Activated CD8-positive, alpha-beta T cell treated with anti-CD3 and anti-CD28 coated beads, Interleukin-2, amount 10 ng/mL, durations not matched to agents 7 days and 5 days (primary cell): ENCODE measurements around the gene RUVBL2. TPM values are rescaled to one million over a fixed set of nuclear protein-coding genes. Genes with fewer than 3 reads are reported as not detected.

Source experiments
- ATAC-seq: fragments of 150-1000 bp; cut with Tn5 transposase; one replicate; pipeline ENCODE4 v1.10.0; 2021; ENCODE audit warnings: moderate library complexity
- CTCF ChIA-PET: fragments of 350-600 bp; sonication (Branson Sonifier 250); formaldehyde crosslinking; loops from one replicate; lab custom pipeline; 2021; ENCODE audit warnings: antibody characterized with exemption; lab: Charles Lee
- POLR2A ChIA-PET: fragments of 350-600 bp; sonication (Branson Sonifier 250); formaldehyde crosslinking; loops from one replicate; lab custom pipeline; 2021; ENCODE audit warnings: antibody characterized with exemption; lab: Charles Lee
- DNase-seq: peaks from one replicate; pipeline ENCODE4 v3.0.0-alpha.2; 2020
- H3K27ac Mint-ChIP-seq: one replicate; pipeline ENCODE4 v1.8.0; 2021; ENCODE audit warnings: mild to moderate bottlenecking, mixed read lengths
- H3K27me3 Mint-ChIP-seq: one replicate; pipeline ENCODE4 v1.8.0; 2021; ENCODE audit warnings: low read depth, mixed read lengths
- H3K36me3 Mint-ChIP-seq: one replicate; pipeline ENCODE4 v1.8.0; 2021; ENCODE audit warnings: low read depth, mixed read lengths
- H3K4me1 Mint-ChIP-seq: one replicate; pipeline ENCODE4 v1.8.0; 2021; ENCODE audit warnings: low read depth, mixed read lengths
- H3K4me3 Mint-ChIP-seq: one replicate; pipeline ENCODE4 v1.8.0; 2021; ENCODE audit warnings: mild to moderate bottlenecking, mixed read lengths
- H3K9me3 Mint-ChIP-seq: one replicate; pipeline ENCODE4 v1.8.0; 2022; ENCODE audit warnings: mixed read lengths; ENCODE audit not compliant: insufficient read depth
- total RNA-seq, 2 experiments: library from RNA; stranded (reverse); gene quantifications; one replicate each; pipeline ENCODE4 v1.2.3, GENCODE V29; 2021

The RUVBL2 gene
- 100 to 1,000 TPM; 105 to 106 TPM for total RNA-seq

DNA sequence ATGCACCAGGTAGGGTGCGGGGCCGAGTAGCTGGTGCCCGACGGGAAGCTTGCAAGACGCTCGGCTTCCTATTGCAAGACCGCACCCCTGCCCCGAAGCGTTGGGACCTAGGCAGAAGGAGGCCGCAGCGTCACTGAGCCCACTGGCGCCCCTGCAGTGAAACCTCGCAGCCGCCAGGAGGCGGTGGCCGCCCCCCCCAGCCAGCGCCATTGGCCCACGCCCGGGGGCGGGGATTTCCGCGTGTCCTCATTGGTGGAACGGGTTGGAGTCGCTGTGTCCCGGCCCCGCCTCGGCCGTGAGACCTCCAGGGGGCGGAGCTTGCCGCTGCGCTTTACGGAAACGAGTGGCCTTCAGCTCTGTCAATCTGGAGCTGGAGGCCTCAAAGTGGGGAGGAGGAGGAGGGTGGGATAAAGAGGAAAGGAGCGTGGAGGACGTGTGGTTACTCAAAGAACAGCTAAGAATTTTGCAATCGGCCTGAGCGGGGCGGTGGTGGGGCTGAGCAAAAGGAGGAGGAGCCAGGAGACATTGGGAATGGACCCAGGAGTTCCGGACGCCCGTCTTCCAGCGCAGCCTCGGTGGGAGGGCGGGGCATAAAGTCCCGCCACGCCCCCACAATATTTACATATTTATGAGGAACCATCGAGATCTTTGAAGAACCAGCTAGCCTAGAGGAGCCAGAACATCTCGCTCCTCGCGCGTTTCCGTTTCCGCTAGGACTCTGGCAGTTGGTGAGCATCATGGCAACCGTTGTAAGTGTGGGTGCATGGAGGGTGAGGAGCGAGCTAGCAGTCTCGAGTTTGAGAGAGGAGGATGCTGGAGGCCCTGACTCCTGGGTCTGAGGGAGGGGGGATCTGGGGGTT is at the start of gene RUVBL2, which contains the start of gene GYS1:
Gene RUVBL2, plus strand, starts transcription at position 713 of the 860 bp plus-strand sequence. Its CDS starts 25 bp downstream, at position 738.
Gene GYS1, minus strand, starts transcription at position 135 of the 860 bp plus-strand sequence. CDS start 197 bp downstream, outside the sequence.
- POLR2A ChIA-PET, result interaction anchor here (0.6 to 3.4 kb wide), 16 partner anchors 9 to 452 kb away, joined by 3 to 16 read pairs (median 3); partner anchors contain the start of genes NUCB1 and PPP1R15A
- CTCF ChIA-PET, result interaction anchor here (0.6 to 3.5 kb wide), 67 partner anchors 9 to 647 kb away, joined by 3 to 96 read pairs (median 4); partner anchors contain the start of genes ALDH16A1, BCAT2, CA11 and CGB7

DNA sequence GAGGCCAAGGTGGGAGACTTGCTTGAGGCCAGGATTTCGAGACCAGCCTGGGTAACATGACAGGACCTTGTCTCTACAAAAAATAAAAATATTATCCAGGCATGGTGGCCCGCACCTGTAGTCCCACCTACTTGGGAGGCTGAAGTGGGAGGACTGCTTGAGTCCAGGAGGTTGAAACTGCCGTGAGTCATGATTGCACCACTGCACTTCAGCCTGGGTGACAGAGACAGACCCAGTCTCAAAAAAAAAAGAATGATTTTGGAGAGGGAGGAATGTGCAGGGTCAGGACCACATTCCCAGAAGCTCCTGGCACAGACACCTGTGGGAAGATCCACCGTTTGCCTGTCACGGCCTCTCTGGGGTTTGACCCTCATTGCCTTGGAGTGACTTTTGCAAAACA is 48.3 kb upstream of the RUVBL2 start:
- ChIA-PET POLR2A (interaction anchor here (1.2 kb wide), 1 partner anchor 69 kb away, joined by 3 read pairs; no protein-coding TSS in a partner anchor), CTCF (no interaction called here)
- no peaks in the 10 kb centered on the region for H3K4me1 Mint-ChIP-seq
- H3K9me3 Mint-ChIP-seq, result peaks cover 8% of the 10 kb centered on the region
- H3K36me3 Mint-ChIP-seq, result peaks cover 11% of the 10 kb centered on the region
- H3K27me3 Mint-ChIP-seq, result no peaks in the 10 kb centered on the region
- no peak for ATAC-seq
- DNase-seq, result no peak
- H3K27ac Mint-ChIP-seq, result no peak overlapping the region
- H3K4me3 Mint-ChIP-seq, result no peak overlapping the region

More for the DNA sequence above, at the start of gene RUVBL2, which contains the start of gene GYS1:
- H3K27me3 Mint-ChIP-seq, result no peaks in the 10 kb centered on the region
- peak within 1 kb of the TSS; percentile 92 for H3K4me3 Mint-ChIP-seq
- ATAC-seq (peak; percentile 95), DNase-seq (peak; percentile 99)
- H3K36me3 Mint-ChIP-seq, result peaks cover 29% of the 10 kb centered on the region
- H3K27ac Mint-ChIP-seq, result peak within 1 kb of the TSS; percentile 96
- H3K9me3 Mint-ChIP-seq, result no peaks in the 10 kb centered on the region
- peaks cover 51% of the 10 kb centered on the region for H3K4me1 Mint-ChIP-seq

DNA sequence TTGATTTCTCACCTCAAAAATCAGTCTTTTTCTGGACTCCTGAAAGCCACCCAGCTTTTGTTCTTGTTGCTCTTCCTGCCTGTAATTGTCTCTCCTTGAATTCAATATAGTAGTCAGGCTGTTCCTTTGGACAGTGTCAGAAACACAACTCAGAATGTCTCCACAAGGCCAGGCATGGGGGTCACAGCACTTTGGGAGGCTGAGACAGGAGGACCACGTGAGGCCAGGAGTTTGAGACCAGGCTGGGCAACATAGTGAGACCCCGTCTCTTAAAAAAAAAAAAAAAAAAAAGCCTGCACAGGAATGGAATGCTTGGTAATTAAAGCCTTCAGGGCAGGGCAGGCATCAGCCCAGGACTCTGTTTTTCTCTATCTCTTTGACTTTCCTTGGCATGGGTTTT is 47.9 kb upstream of the RUVBL2 start:
- POLR2A ChIA-PET, result interaction anchor here (1.2 kb wide), 1 partner anchor 70 kb away, joined by 3 read pairs; no protein-coding TSS in a partner anchor
- H3K36me3 Mint-ChIP-seq, result peaks cover 10% of the 10 kb centered on the region
- no peak for ATAC-seq
- H3K27me3 Mint-ChIP-seq, result no peaks in the 10 kb centered on the region
- no peak overlapping the region for H3K27ac Mint-ChIP-seq
- CTCF ChIA-PET, result interaction anchor here (0.8 kb wide), 1 partner anchor 27 kb away, joined by 3 read pairs; no protein-coding TSS in a partner anchor
- DNase-seq, result no peak
- peaks cover 8% of the 10 kb centered on the region for H3K9me3 Mint-ChIP-seq
- no peaks in the 10 kb centered on the region for H3K4me1 Mint-ChIP-seq
- H3K4me3 Mint-ChIP-seq, result no peak overlapping the region

DNA sequence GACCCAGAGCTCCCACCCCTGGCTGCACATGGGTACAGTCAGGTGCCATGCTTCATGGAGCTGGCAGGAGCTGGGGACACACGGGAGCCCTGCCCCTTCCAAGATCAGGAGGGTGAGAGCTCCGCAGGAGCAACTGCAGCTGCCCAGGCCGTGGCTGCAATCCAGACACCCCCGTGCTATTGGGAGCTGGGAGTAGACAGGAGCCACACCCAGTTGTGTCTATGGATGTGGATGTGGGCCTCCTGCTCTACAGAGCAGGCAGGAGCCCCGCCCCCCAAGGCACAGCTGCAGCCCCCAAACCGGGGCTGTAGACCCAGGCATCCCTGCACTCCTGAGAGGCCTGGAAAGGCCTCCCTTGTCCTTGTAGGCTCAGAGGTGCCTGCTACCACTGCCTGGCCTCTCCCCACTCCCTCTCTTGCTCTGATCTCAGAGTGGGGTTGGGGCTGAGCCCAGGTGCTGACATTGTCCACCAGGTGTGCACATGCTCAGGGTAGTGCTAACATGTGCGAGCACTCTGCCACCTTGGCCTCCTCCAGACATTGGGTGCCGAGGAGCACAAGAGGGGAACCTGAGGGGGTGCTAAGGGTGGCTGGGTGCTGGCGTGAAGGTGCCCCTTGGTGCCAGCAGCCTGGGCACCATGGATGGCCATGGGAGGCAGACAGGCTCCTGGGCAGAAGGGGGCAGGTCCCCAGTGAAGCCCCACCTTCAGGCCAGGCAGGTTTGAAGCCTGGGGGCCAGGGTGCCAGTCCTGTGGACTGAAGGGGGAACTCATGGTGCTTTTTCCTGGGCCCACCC is 47.0 kb upstream of the RUVBL2 start:
- ATAC-seq (no peak), DNase-seq (no peak)
- Mint-ChIP-seq H3K36me3 (peaks cover 5% of the 10 kb centered on the region), H3K4me1 (no peaks in the 10 kb centered on the region), H3K4me3 (no peak overlapping the region), H3K27me3 (no peaks in the 10 kb centered on the region), H3K27ac (no peak overlapping the region), H3K9me3 (peaks cover 8% of the 10 kb centered on the region)
- CTCF ChIA-PET, result interaction anchor here (0.8 kb wide), 1 partner anchor 28 kb away, joined by 3 read pairs; no protein-coding TSS in a partner anchor
- POLR2A ChIA-PET, result interaction anchor here (1.2 kb wide), 1 partner anchor 71 kb away, joined by 3 read pairs; no protein-coding TSS in a partner anchor

DNA sequence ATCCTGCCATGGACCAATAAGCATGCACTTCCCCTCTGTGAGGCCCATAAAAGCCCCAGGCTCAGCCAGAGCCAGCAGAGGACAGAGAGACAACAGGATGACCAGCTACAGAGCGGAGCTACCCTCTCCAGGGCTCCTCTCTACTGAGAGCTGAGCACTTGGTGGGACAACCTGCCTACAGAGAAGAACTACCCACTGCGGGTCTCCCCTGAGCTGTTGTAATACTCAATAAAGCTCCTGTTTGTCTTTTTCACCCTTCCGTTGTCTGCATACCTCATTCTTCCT is 46.5 kb upstream of the RUVBL2 start:
- Mint-ChIP-seq H3K36me3 (peaks cover 5% of the 10 kb centered on the region), H3K9me3 (peaks cover 8% of the 10 kb centered on the region), H3K4me1 (no peaks in the 10 kb centered on the region), H3K27ac (no peak overlapping the region), H3K27me3 (no peaks in the 10 kb centered on the region), H3K4me3 (no peak overlapping the region)
- ATAC-seq (no peak), DNase-seq (no peak)
- ChIA-PET POLR2A (no interaction called here), CTCF (interaction anchor here (1.0 kb wide), 1 partner anchor 24 kb away, joined by 3 read pairs; no protein-coding TSS in a partner anchor)

DNA sequence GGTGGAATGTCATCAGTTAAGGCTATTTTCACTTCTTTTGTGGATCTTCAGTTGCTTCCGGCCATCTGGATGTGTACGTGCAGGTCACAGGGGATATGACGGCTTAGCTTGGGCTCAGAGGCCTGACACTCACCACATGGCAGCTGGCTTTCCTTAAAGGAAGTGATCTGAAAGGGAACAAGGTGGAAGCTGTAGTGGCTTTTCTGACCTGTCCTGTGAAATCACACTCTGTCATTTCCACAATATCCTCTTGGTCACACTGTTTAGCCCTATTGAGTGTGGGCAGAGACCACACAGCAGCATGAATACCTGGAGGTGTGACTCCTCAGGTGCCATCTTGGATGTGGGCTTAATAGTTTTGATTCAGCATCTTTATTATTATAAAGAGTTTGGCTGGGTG is 43.5 kb upstream of the RUVBL2 start:
- no peak for DNase-seq
- peaks cover 8% of the 10 kb centered on the region for H3K36me3 Mint-ChIP-seq
- H3K27ac Mint-ChIP-seq, result no peak overlapping the region
- peaks cover 8% of the 10 kb centered on the region for H3K9me3 Mint-ChIP-seq
- no peak overlapping the region for H3K4me3 Mint-ChIP-seq
- ATAC-seq, result no peak
- H3K4me1 Mint-ChIP-seq, result peaks cover 4% of the 10 kb centered on the region
- H3K27me3 Mint-ChIP-seq, result no peaks in the 10 kb centered on the region
- ChIA-PET POLR2A (no interaction called here), CTCF (no interaction called here)

DNA sequence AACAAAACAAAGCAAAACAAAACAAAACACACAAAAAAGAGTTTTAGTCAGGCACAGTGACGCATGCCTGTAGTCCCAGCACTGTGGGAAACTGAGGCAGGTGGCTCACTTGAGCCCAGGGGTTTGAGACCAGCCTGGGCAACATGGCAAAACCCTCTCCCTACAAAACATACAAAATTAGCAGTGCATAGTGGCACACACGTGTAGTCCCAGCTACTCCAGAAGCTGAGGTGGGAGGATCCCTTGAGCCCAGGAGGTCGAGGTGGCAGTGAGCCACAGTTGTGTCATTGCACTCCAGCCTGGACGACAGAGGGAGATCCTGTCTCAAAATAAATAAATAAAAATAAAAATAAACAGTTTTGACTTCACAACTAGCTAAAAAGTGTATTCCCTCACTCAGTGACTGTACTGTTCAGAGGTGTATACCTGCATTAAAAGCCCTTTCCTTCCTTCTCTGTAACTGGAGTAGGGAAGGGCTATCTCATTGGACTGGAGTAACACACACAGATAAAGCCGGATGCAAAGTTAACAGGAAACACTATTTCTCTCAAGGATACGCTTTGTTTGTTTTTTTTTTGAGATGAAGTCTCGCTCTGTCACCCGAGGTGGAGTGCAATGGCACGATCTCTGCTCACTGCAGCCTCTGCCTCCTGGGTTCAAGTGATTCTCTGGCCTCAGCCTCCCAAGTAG is 42.7 kb upstream of the RUVBL2 start:
- DNase-seq (no peak), ATAC-seq (no peak)
- H3K27me3 Mint-ChIP-seq, result no peaks in the 10 kb centered on the region
- POLR2A ChIA-PET, result interaction anchor here (1.0 to 2.0 kb wide), 2 partner anchors 16 to 79 kb away, joined by 3 to 7 read pairs; partner anchors contain the start of gene PPP1R15A
- CTCF ChIA-PET, result interaction anchor here (0.7 to 2.5 kb wide), 4 partner anchors 8 to 108 kb away, joined by 3 to 13 read pairs (median 4); no protein-coding TSS in a partner anchor
- H3K36me3 Mint-ChIP-seq, result peaks cover 15% of the 10 kb centered on the region
- H3K9me3 Mint-ChIP-seq, result peaks cover 8% of the 10 kb centered on the region
- no peak overlapping the region for H3K27ac Mint-ChIP-seq
- no peak overlapping the region for H3K4me3 Mint-ChIP-seq
- H3K4me1 Mint-ChIP-seq, result peaks cover 11% of the 10 kb centered on the region

DNA sequence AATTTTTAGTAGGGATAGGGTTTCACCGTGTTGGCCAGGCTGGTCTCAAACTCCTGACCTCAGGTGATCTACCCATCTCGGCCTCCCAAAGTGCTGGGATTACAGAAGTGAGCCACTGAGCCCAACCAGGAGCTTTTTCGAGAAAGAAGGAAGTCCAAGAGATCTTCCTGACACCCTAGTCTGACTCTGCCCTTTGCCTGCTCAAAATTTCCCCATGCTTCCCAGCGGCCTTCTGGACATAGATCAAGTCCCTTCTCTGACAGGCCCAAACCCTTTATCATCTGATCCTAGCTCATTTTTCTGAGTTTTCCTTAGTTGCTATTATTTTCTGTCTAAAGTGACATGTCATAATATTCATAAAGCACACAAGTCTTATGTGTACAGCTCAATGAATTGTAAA is 40.5 kb upstream of the RUVBL2 start:
- CTCF ChIA-PET, result interaction anchor here (0.7 to 2.5 kb wide), 6 partner anchors 17 to 165 kb away, joined by 4 to 13 read pairs (median 6); partner anchors contain the start of genes GYS1 and RUVBL2

DNA sequence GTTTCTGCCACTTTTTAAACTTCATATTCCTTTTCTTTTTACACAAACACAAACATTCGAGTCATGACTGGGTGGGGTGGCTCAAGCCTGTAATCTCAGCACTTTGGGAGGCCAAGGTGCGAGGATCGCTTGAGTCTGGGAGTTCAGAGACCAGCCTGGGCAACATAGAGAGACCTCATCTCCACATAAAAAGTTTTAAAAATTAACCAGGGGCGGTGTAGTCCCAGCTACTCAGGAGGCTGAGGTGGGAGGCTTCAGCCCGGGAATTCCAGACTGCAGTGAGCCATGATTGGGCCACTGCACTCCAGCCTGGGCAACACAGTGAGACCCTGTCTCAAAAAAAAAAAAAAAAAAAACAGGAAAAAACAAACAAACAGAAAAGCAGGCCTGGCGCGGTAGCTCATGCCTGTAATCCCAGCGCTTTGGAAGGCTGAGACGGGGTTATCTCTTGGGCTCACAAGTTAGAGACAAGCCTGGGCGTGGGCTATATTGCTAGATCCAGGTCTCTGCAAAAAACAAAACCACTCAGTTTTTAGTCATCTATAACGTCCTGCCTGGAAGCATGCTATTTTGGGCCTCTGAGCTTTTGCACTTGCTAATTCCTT is 39.6 kb upstream of the RUVBL2 start:
- DNase-seq, result no peak
- CTCF ChIA-PET, result interaction anchor here (0.7 to 2.5 kb wide), 8 partner anchors 16 to 215 kb away, joined by 3 to 13 read pairs (median 3); partner anchors contain the start of gene RUVBL2

More for the DNA sequence above, 40.5 kb upstream of the RUVBL2 start:
- H3K36me3 Mint-ChIP-seq, result peaks cover 35% of the 10 kb centered on the region
- H3K27me3 Mint-ChIP-seq, result no peaks in the 10 kb centered on the region
- H3K4me1 Mint-ChIP-seq, result peaks cover 29% of the 10 kb centered on the region
- H3K9me3 Mint-ChIP-seq, result peaks cover 3% of the 10 kb centered on the region
- DNase-seq, result no peak
- POLR2A ChIA-PET, result interaction anchor here (0.6 to 2.5 kb wide), 5 partner anchors 9 to 81 kb away, joined by 4 to 10 read pairs (median 6); partner anchors contain the start of genes NUCB1 and PPP1R15A
- H3K4me3 Mint-ChIP-seq, result no peak overlapping the region
- H3K27ac Mint-ChIP-seq, result no peak overlapping the region
- ATAC-seq, result no peak

More for the DNA sequence above, 39.6 kb upstream of the RUVBL2 start:
- Mint-ChIP-seq H3K9me3 (no peaks in the 10 kb centered on the region), H3K27ac (peak overlapping the region; percentile 85), H3K27me3 (no peaks in the 10 kb centered on the region), H3K4me1 (peaks cover 35% of the 10 kb centered on the region), H3K4me3 (peak overlapping the region; percentile 77), H3K36me3 (peaks cover 38% of the 10 kb centered on the region)
- no peak for ATAC-seq
- POLR2A ChIA-PET, result interaction anchor here (0.6 to 2.5 kb wide), 10 partner anchors 8 to 309 kb away, joined by 3 to 10 read pairs (median 5); partner anchors contain the start of genes BCAT2, CA11, NUCB1 and PPP1R15A
